GM15510 (cell line): ENCODE results near the gene ASB2.

Source experiments
- POLR2A ChIP-seq: IDR thresholded peaks from 3 replicates; pipeline ENCODE4 v1.6.1; 2011; ENCODE audit warnings: borderline replicate concordance; ENCODE audit not compliant: insufficient read length; ENCODE audit errors: extremely low read depth

ASB2 gene

GRCh38 chr14:93927800-93928145 is 48.6 kb downstream of the ASB2 start:
- TF ChIP-seq POLR2A = no peak

- no peak for TF ChIP-seq POLR2A
These were observed 49.2 kb downstream of the ASB2 start, which contains the start of gene FAM181A for GRCh38 chr14:93926873-93927799. Gene FAM181A, plus strand, starts transcription at chr14:93927344. Its CDS starts 942 bp downstream, at chr14:93928286.

- TF ChIP-seq POLR2A = no peak
These were observed 50.0 kb downstream of the ASB2 start for GRCh38 chr14:93926245-93926872.

- TF ChIP-seq POLR2A = no peak
These were observed 50.9 kb downstream of the ASB2 start for GRCh38 chr14:93925374-93925895.

GRCh38 chr14:93924592-93925355 is 51.6 kb downstream of the ASB2 start:
- TF ChIP-seq POLR2A = no peak

GRCh38 chr14:93923626-93924025 is 52.7 kb downstream of the ASB2 start:
- TF ChIP-seq POLR2A = no peak

- TF ChIP-seq POLR2A = no peak
These were observed 55.2 kb downstream of the ASB2 start for GRCh38 chr14:93921001-93921806.

GRCh38 chr14:93917141-93917540 is 59.2 kb downstream of the ASB2 start:
- no peak for TF ChIP-seq POLR2A

GRCh38 chr14:93916498-93916897 is 59.9 kb downstream of the ASB2 start:
- no peak for TF ChIP-seq POLR2A

- TF ChIP-seq POLR2A = no peak
These were observed 60.6 kb downstream of the ASB2 start for GRCh38 chr14:93915800-93916199.

- TF ChIP-seq POLR2A = no peak
These were observed 61.2 kb downstream of the ASB2 start for GRCh38 chr14:93915070-93915705.

- no peak for TF ChIP-seq POLR2A
These were observed 62.1 kb downstream of the ASB2 start for GRCh38 chr14:93914278-93914677.

GRCh38 chr14:93912782-93913181 is 63.6 kb downstream of the ASB2 start:
- no peak for TF ChIP-seq POLR2A
